B cell (primary cell): ENCODE data around the gene TIMM10. TPM values are rescaled to one million over a fixed set of nuclear protein-coding genes. Genes with fewer than 3 reads are reported as not detected.

Experiments used
- ATAC-seq: fragments of 200-7000 bp; cut with Tn5 transposase; one replicate; pipeline ENCODE4 v1.10.0; 2021; ENCODE audit warnings: low read depth, mild to moderate bottlenecking, moderate number of reproducible peaks, moderate library complexity
- CTCF ChIA-PET: fragments of 350-600 bp; sonication (Branson Sonifier 250); formaldehyde crosslinking; loops from one replicate; lab custom pipeline; 2021; ENCODE audit warnings: antibody characterized with exemption, inconsistent platforms; lab: Charles Lee
- POLR2A ChIA-PET: fragments of 350-600 bp; sonication (Branson Sonifier 250); formaldehyde crosslinking; loops from one replicate; lab custom pipeline; 2021; ENCODE audit warnings: antibody characterized with exemption; lab: Charles Lee
- DNase-seq: peaks from one replicate; pipeline ENCODE4 v3.0.0; 2013
- H2AFZ ChIP-seq: 2 replicates; pipeline ENCODE4 v1.6.1; 2012; ENCODE audit warnings: mild to moderate bottlenecking, low read depth, low read length; ENCODE audit not compliant: insufficient read depth, poor library complexity, severe bottlenecking
- H3K27ac ChIP-seq, 2 donors: 1 replicate in 1 of 2; 2 replicates in 1 of 2; pipeline ENCODE4 v1.5.1; 2012 to 2013; ENCODE audit warnings: low read length in 2 of 2, mild to moderate bottlenecking in 2 of 2, moderate library complexity in 1 of 2
- H3K27me3 ChIP-seq, 4 experiments: fragments of 200-600 bp in 1 of 4; sonication (generic) in 1 of 4; replicated peaks in 1 of 4; 1 replicate in 2 of 4; 2 replicates in 2 of 4; pipeline versions ENCODE4 v1.6.1 to v1.7.0; 2013 to 2016; ENCODE audit warnings: low read length in 3 of 4, mild to moderate bottlenecking in 2 of 4, mixed read lengths in 1 of 4, moderate library complexity in 1 of 4; ENCODE audit not compliant: insufficient read depth in 4 of 4, control insufficient read depth in 3 of 4; ENCODE audit errors: control extremely low read depth in 1 of 4
- H3K36me3 ChIP-seq, 2 experiments: replicated peaks in 1 of 2; 1 replicate in 1 of 2; 2 replicates in 1 of 2; pipeline versions ENCODE4 v1.6.1 to v1.7.1; 2013; ENCODE audit warnings: low read length in 1 of 2; ENCODE audit not compliant: insufficient read depth in 2 of 2, control insufficient read depth in 1 of 2; ENCODE audit errors: control extremely low read depth in 1 of 2, extremely low read depth in 1 of 2
- H3K4me1 ChIP-seq, 2 donors: fragments of 200-600 bp in 1 of 2; sonication (generic) in 1 of 2; 1 replicate in 1 of 2; 2 replicates in 1 of 2; pipeline versions ENCODE4 v1.5.1 to v1.6.1; 2013 to 2017; ENCODE audit warnings: low read length in 2 of 2; ENCODE audit not compliant: control insufficient read depth in 2 of 2, insufficient read depth in 2 of 2
- H3K4me2 ChIP-seq: replicated peaks from 2 replicates; pipeline ENCODE3; 2012; ENCODE audit warnings: mild to moderate bottlenecking, low read depth, low read length; ENCODE audit not compliant: poor library complexity, severe bottlenecking
- H3K4me3 ChIP-seq, 5 experiments: fragments of 200-600 bp in 1 of 5; sonication (generic) in 1 of 5; 1 replicate in 3 of 5; 2 replicates in 2 of 5; pipeline versions ENCODE4 v1.5.1 to v1.7.0; 2011 to 2016; ENCODE audit warnings: low read length in 4 of 5, mild to moderate bottlenecking in 4 of 5, low read depth in 2 of 5, control low read depth in 1 of 5, moderate library complexity in 1 of 5; ENCODE audit not compliant: insufficient read depth in 1 of 5; ENCODE audit errors: control extremely low read depth in 1 of 5, extremely low read depth in 1 of 5
- H3K79me2 ChIP-seq: fragments of 200-600 bp; sonication (generic); one replicate; pipeline ENCODE4 v1.6.0; 2016; ENCODE audit warnings: low read length; ENCODE audit not compliant: control insufficient read depth, insufficient read depth
- H3K9ac ChIP-seq: fragments of 200-600 bp; sonication (generic); 2 replicates; pipeline ENCODE4 v1.6.1; 2017; ENCODE audit warnings: mild to moderate bottlenecking, low read length, moderate library complexity
- H3K9me3 ChIP-seq, 3 donors: one replicate each; pipeline versions ENCODE4 v1.6.1 to v1.7.1; 2013; ENCODE audit warnings: low read length in 2 of 3; ENCODE audit not compliant: control insufficient read depth in 2 of 3, insufficient read depth in 1 of 3; ENCODE audit errors: control extremely low read depth in 1 of 3
- H4K20me1 ChIP-seq: 2 replicates; pipeline ENCODE4 v1.6.0; 2012; ENCODE audit warnings: mild to moderate bottlenecking, low read length; ENCODE audit not compliant: insufficient read depth, control insufficient read depth, poor library complexity, severe bottlenecking
- H3K27ac Mint-ChIP-seq: one replicate; pipeline ENCODE4 v1.8.0; 2021; ENCODE audit warnings: mixed read lengths
- H3K27me3 Mint-ChIP-seq: one replicate; pipeline ENCODE4 v1.8.0; 2021; ENCODE audit warnings: mixed read lengths
- H3K4me1 Mint-ChIP-seq: one replicate; pipeline ENCODE4 v1.8.0; 2021; ENCODE audit warnings: mixed read lengths
- H3K4me3 Mint-ChIP-seq: one replicate; pipeline ENCODE4 v1.8.0; 2021; ENCODE audit warnings: mixed read lengths
- H3K9me3 Mint-ChIP-seq: one replicate; pipeline ENCODE4 v1.8.0; 2022; ENCODE audit warnings: mixed read lengths; ENCODE audit not compliant: insufficient read depth
- EZH2 ChIP-seq: IDR thresholded peaks from 2 replicates; pipeline ENCODE4 v1.6.1; 2012; ENCODE audit warnings: borderline replicate concordance, low read depth, mild to moderate bottlenecking, moderate library complexity, low read length; ENCODE audit not compliant: insufficient read depth, poor library complexity, severe bottlenecking
- WGBS: methylation state at CpG from one replicate; pipeline ENCODE4 v1.1.5; 2013; ENCODE audit warnings: missing lambda C conversion rate; ENCODE audit not compliant: insufficient coverage; 5-methylcytosine and 5-hydroxymethylcytosine counted together
- intact Hi-C: fragments of 100-400 bp; cut with micrococcal nuclease; formaldehyde crosslinking; loops from one replicate; pipeline ENCODE4 v1.10.0; 2022
- polyA plus RNA-seq: library from polyadenylated mRNA; depleted of rRNA; stranded (reverse); fragments of >200 nt; gene quantifications from 2 replicates; pipeline ENCODE4 v1.2.3, GENCODE V29; 2012
- total RNA-seq, 2 donors: library from RNA; stranded (reverse); fragments of 120-200 nt in 1 of 2; gene quantifications; 1 replicate in 1 of 2; 2 replicates in 1 of 2; pipeline versions ENCODE4 v1.2.3 to v1.2.4, GENCODE V29; 2013 to 2022
- TF ChIP-seq, protein P1 (sequence below): fragments of 200-600 bp; IDR thresholded peaks from one replicate; pipeline ENCODE4 v1.8.0; 2022; ENCODE audit warnings: antibody characterized with exemption, mild to moderate bottlenecking

The TIMM10 gene
- total and polyA plus RNA-seq, 2 donors (not counting 1 experiment from before 2014, with no cell fraction given): 36.5 to 39.6 TPM

DNA sequence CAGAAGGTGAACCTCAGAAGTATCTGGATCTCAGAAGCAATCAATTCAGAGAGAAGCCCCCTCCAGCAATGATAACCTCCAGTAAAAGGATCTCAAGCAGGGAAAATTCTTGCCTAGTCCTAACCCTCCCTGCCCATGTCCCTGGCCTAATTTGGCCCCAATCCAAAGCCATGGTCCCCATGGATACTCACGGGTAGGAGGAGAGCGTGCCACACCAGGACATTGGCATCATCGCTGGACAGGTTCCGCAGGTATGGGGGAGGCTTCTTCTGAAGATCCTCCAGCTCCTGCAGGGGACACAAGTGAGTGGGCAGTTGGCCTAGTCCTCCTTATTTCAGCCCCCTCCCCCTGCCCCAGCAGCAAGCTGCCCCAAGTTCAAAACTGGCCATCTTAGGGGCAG lies 29.6 kb upstream of the TIMM10 start:
- POLR2A ChIA-PET: no interaction called here
- no peaks in the 10 kb centered on the region for H3K27me3 Mint-ChIP-seq
- H3K27ac Mint-ChIP-seq: no peak overlapping the region
- no peak overlapping the region for H3K4me3 Mint-ChIP-seq
- CTCF ChIA-PET: interaction anchor here (0.7 to 3.0 kb wide), 2 partner anchors 8 to 103 kb away, joined by 4 to 12 read pairs; partner anchors contain the start of gene UBE2L6
- no peak overlapping the region for H3K4me3 ChIP-seq
- no peaks in the 10 kb centered on the region for H3K9me3 Mint-ChIP-seq
- no peak overlapping the region for H2AFZ ChIP-seq
- H3K36me3 ChIP-seq: peaks cover 2 to 66% of the 10 kb centered on the region in 2 experiments
- H3K4me1 ChIP-seq: peaks cover under 1 to 5% of the 10 kb centered on the region in 2 donors
- no peak overlapping the region for H3K4me2 ChIP-seq
- H3K27me3 ChIP-seq: no peaks in the 10 kb centered on the region
- peaks cover 23% of the 10 kb centered on the region for H3K4me1 Mint-ChIP-seq
- 100% methylated on average over 2 of the region's 4 CpGs for WGBS
- H3K9me3 ChIP-seq: no peaks in the 10 kb centered on the region
- H3K79me2 ChIP-seq: peaks cover 71% of the 10 kb centered on the region
- no peak overlapping the region for H3K27ac ChIP-seq
- no peak overlapping the region for H3K9ac ChIP-seq
- TF ChIP-seq, protein P1, sequence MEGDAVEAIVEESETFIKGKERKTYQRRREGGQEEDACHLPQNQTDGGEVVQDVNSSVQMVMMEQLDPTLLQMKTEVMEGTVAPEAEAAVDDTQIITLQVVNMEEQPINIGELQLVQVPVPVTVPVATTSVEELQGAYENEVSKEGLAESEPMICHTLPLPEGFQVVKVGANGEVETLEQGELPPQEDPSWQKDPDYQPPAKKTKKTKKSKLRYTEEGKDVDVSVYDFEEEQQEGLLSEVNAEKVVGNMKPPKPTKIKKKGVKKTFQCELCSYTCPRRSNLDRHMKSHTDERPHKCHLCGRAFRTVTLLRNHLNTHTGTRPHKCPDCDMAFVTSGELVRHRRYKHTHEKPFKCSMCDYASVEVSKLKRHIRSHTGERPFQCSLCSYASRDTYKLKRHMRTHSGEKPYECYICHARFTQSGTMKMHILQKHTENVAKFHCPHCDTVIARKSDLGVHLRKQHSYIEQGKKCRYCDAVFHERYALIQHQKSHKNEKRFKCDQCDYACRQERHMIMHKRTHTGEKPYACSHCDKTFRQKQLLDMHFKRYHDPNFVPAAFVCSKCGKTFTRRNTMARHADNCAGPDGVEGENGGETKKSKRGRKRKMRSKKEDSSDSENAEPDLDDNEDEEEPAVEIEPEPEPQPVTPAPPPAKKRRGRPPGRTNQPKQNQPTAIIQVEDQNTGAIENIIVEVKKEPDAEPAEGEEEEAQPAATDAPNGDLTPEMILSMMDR: no peak
- TF ChIP-seq EZH2: no peak
- ATAC-seq (no peak), DNase-seq (no peak)
- H4K20me1 ChIP-seq: peaks cover 53% of the 10 kb centered on the region
- intact Hi-C loops: no loop called here

DNA sequence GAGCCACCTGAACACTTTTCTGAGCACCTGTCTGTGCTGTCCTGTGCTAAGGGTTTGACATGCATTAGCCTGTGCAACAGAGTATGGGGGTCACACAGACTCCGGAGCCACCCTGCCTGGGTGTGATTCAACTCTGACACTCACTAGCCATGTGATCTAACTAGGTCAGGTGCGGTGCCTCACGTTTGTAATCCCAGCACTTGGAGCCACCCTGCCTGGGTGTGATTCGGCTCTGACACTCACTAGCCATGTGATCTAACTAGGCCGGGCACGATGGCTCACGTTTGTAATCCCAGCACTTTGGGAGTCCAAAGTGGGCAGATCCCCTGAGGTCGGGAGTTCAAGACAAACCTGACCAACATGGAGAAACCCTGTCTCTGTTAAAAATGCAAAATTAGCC lies 25.5 kb upstream of the TIMM10 start:
- TF ChIP-seq EZH2: no peak
- TF ChIP-seq, protein P1: no peak
- Histone ChIP-seq H3K36me3 (peaks cover 2 to 87% of the 10 kb centered on the region in 2 experiments), H3K9me3 (no peaks in the 10 kb centered on the region), H3K4me3 (no peak overlapping the region), H2AFZ (no peak overlapping the region), H3K9ac (no peak overlapping the region), H3K79me2 (peaks cover 30% of the 10 kb centered on the region), H4K20me1 (peaks cover 44% of the 10 kb centered on the region), H3K4me1 (no peaks in the 10 kb centered on the region), H3K4me2 (no peak overlapping the region), H3K27me3 (no peaks in the 10 kb centered on the region), H3K27ac (no peak overlapping the region)
- no peak for ATAC-seq
- ChIA-PET CTCF (interaction anchor here (1.5 kb wide), 1 partner anchor 12 kb away, joined by 5 read pairs; the partner anchor contains the start of gene UBE2L6), POLR2A (no interaction called here)
- Mint-ChIP-seq H3K4me1 (peaks cover under 1% of the 10 kb centered on the region), H3K9me3 (no peaks in the 10 kb centered on the region), H3K27me3 (no peaks in the 10 kb centered on the region), H3K27ac (no peak overlapping the region), H3K4me3 (no peak overlapping the region)
- no peak for DNase-seq
- intact Hi-C loops: no loop called here
- WGBS: 93% methylated on average over 7 of the region's 8 CpGs
